ENCODE data around the gene DCBLD2.

Gene DCBLD2

GRCh38 chr3:98829246-98829832 is 72.2 kb downstream of the DCBLD2 start:
- DNase-seq (ENCODE audit: low read depth), result no peak

GRCh38 chr3:98827221-98827920 is 74.1 kb downstream of the DCBLD2 start:
- DNase-seq (ENCODE audit: low read depth), result no peak

- DNase-seq (ENCODE audit: low read depth), result no peak
Measured at GRCh38 chr3:98826126-98826525, 75.4 kb downstream of the DCBLD2 start.

GRCh38 chr3:98824256-98824655 is 77.2 kb downstream of the DCBLD2 start:
- DNase-seq (ENCODE audit: low read depth), result no peak

- DNase-seq (ENCODE audit: low read depth), result no peak
Measured at GRCh38 chr3:98823791-98824190, 77.7 kb downstream of the DCBLD2 start.

GRCh38 chr3:98821063-98821462 is 80.4 kb downstream of the DCBLD2 start:
- no peak for DNase-seq (ENCODE audit: low read depth)

GRCh38 chr3:98817547-98818041 is 83.9 kb downstream of the DCBLD2 start:
- no peak for DNase-seq (ENCODE audit: low read depth)

- DNase-seq (ENCODE audit: low read depth), result no peak
Measured at GRCh38 chr3:98814817-98815420, 86.6 kb downstream of the DCBLD2 start.

- DNase-seq (ENCODE audit: low read depth), result no peak
Measured at GRCh38 chr3:98812851-98813374, 88.6 kb downstream of the DCBLD2 start.

GRCh38 chr3:98811048-98811447 is 90.4 kb downstream of the DCBLD2 start:
- no peak for DNase-seq (ENCODE audit: low read depth)

- DNase-seq (ENCODE audit: low read depth), result no peak
Measured at GRCh38 chr3:98809557-98809956, 91.9 kb downstream of the DCBLD2 start.

- DNase-seq (ENCODE audit: low read depth), result no peak
Measured at GRCh38 chr3:98808071-98808470, 93.4 kb downstream of the DCBLD2 start.

- no peak for DNase-seq (ENCODE audit: low read depth)
Measured at GRCh38 chr3:98807561-98807960, 93.9 kb downstream of the DCBLD2 start.

- DNase-seq (ENCODE audit: low read depth), result no peak
Measured at GRCh38 chr3:98807011-98807410, 94.5 kb downstream of the DCBLD2 start.

GRCh38 chr3:98806521-98806920 is 95.0 kb downstream of the DCBLD2 start:
- no peak for DNase-seq (ENCODE audit: low read depth)

GRCh38 chr3:98805571-98805970 is 95.9 kb downstream of the DCBLD2 start:
- DNase-seq (ENCODE audit: low read depth), result no peak

GRCh38 chr3:98801043-98801747 is 100.3 kb downstream of the DCBLD2 start:
- no peak for DNase-seq (ENCODE audit: low read depth)

- no peak for DNase-seq (ENCODE audit: low read depth)
Measured at GRCh38 chr3:98800401-98800800, 101.1 kb downstream of the DCBLD2 start.

- no peak for DNase-seq (ENCODE audit: low read depth)
Measured at GRCh38 chr3:98799479-98799878, 102.0 kb downstream of the DCBLD2 start.

- DNase-seq (ENCODE audit: low read depth), result no peak
Measured at GRCh38 chr3:98798820-98799219, 102.7 kb downstream of the DCBLD2 start.

GRCh38 chr3:98797905-98798304 is 103.6 kb downstream of the DCBLD2 start:
- no peak for DNase-seq (ENCODE audit: low read depth)

GRCh38 chr3:98796334-98796733 is 105.2 kb downstream of the DCBLD2 start:
- no peak for DNase-seq (ENCODE audit: low read depth)

GRCh38 chr3:98793971-98794370 is 107.5 kb downstream of the DCBLD2 start:
- no peak for DNase-seq (ENCODE audit: low read depth)
